ENCODE results near the gene IFNAR1.
A peak's percentile ranks its signal among the peaks of the same experiment; 100 is the strongest.
"Not testable (repeated sequence)": the region's sequence is repeated elsewhere in the genome, so short reads cannot be mapped to it uniquely, and the experiment has no call there.

Gene IFNAR1

DNA sequence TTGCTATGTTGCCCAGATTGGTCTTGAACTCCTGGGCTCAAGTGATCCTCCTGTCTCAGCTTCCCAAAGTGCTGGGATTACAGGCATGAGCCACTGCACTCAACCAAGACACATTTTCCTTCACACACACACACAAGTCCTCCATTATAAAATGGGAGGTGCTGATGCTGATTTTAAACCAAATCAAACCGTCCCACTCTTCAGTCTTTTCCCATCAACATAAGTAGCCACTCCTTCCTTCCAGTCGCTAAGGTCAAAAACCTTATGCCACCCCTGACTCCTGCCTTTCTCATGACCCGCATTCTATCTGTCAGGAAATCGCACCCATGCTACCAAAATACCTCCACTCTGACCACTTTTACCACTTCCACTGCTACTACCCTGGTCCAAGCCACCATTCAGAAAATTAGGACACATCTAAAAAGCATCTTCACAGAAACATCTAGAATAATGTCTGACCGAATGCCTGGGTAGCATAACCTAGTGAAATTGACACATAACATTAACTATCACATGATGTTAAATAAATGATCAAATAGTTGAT lies 50.4 kb downstream of the IFNAR1 start:
- TF ChIP-seq JUND (IDR thresholded peaks at IDR 0.05; ENCODE audit: low read depth) = no peak
- in situ Hi-C loops (cut with HindIII; ENCODE audit: low pct_unique_long_range_greater_than_20kb, low sequenced_read_pairs) = no loop called here
- DNase-seq (ENCODE audit: low read depth in 1 of 2, low spot score in 1 of 2) = no peak

DNA sequence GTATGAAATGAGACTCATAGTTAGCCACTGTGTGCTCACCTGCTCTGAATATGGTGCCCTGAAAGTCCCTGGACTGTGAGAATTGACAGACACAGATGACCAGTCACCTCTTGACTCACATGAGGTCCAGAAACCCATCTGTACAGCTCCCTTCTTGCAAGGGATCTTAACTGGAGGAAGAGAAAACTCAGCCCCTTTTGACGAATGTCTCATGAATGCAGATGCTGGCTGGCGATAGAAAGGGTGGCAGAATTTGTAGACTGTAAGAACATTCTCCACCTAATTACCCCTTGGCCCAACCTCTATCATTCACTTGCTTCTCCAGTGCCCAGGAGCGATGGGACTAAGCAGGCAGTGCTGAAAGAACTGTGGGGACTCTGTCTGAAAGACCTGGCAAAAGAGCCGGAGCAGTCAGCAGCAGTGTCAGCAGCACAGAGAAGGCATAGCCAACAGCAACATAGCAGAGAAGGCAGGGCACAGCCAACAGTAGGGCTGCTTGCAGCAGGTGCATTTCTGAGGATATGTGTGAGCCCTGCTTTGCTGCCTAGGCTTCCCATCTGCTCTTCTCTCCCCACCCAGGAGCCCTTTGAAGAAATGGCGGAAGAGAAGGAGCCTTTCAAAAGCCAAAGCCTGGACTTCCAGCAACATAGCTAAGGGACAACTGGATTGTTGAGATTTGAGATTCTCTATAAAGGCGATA lies 52.6 kb downstream of the IFNAR1 start:
- DNase-seq (ENCODE audit: low read depth in 1 of 2, low spot score in 1 of 2) = no peak
- in situ Hi-C loops (cut with HindIII; ENCODE audit: low pct_unique_long_range_greater_than_20kb, low sequenced_read_pairs) = no loop called here
- TF ChIP-seq JUND (IDR thresholded peaks at IDR 0.05; ENCODE audit: low read depth) = no peak

DNA sequence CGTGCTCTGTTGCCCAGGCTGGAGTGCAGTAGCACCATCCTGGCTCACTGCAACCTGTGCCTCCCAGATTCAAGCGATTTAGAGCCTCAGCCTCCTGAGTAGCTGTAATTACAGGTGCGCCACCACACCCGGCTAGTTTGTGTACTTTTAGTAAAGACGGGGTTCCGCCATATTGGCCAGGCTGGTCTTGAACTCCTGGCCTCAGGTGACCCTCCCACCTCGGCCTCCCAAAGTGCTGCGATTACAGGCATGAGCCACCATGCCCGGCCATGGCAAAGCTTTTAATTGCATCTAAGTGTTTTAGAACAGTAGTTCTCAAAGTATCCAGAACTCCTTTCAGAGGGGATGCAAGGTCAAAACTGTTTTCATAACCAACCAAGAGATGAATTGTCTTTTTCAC lies 53.3 kb downstream of the IFNAR1 start:
- in situ Hi-C loops (cut with HindIII; ENCODE audit: low pct_unique_long_range_greater_than_20kb, low sequenced_read_pairs) = no loop called here
- no peak for TF ChIP-seq JUND (IDR thresholded peaks at IDR 0.05; ENCODE audit: low read depth)
- DNase-seq (ENCODE audit: low read depth in 1 of 2, low spot score in 1 of 2) = no peak

DNA sequence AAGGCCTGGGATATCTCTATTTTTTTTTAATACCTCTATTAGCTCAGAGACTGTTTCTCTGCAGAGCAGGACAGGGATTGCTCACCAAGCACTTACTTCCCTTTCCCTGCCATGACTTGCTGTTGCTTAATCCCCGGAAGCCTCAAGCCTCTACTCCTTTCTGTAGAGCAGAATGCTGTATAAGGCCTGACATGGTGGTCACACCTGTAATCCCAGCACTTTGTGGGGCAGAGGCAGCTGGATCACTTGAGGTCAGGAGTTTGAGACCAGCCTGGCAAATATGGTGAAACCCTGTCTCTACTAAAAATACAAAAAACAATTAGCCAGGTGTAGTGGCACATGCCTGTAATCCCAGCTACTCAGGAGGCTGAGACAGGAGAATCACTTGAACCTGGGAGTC lies 55.2 kb downstream of the IFNAR1 start:
- in situ Hi-C loops (cut with HindIII; ENCODE audit: low pct_unique_long_range_greater_than_20kb, low sequenced_read_pairs); DNase-seq (ENCODE audit: low read depth in 1 of 2, low spot score in 1 of 2): not testable (repeated sequence)

DNA sequence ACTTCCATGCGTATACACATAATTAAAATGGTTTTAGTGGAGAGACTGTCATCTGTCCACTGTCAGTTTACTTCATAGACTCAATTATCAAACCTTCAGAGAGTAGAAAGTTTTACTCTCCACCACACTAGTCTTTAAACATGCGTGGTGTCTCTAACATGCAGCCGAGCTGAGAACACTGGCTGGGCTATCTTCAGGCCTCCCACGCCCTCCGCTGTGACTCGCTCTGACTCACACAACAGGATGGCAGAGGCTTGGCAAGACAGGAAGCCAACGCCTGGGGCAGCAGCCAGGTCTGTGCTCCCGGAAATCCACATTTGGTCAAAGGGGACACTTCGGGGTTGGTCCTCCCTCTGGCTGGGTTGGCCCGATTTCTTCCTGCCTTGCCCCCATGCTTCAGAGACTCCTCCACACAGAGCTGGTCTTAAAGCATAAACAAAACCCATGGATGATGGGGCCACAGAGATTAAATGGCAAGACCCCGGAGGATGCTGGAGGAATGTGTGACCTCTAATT lies 55.8 kb downstream of the IFNAR1 start:
- TF ChIP-seq JUND (IDR thresholded peaks at IDR 0.05; ENCODE audit: low read depth) = no peak
- in situ Hi-C loops (cut with HindIII; ENCODE audit: low pct_unique_long_range_greater_than_20kb, low sequenced_read_pairs) = no loop called here
- DNase-seq (ENCODE audit: low read depth in 1 of 2, low spot score in 1 of 2) = peak; percentile 37 to 92

DNA sequence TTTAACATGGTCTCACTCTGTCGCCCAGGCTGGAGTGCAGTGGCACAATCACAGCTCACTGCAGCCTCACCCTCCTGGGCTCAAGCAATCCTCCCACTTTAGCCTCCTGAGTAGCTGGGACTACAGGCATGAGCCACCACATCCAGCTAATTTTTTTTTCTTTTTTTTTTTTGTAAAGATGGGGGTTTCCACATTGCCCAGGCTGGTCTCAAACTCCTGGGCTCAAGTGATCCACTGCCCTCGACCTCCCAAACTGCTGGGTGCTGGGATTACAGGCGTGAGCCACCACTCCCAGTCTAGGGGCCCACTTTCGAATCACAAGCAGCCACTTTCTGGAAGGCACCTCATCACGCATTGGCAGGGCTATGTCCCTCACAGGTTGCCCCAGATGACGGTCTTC lies 56.6 kb downstream of the IFNAR1 start:
- in situ Hi-C loops (cut with HindIII; ENCODE audit: low pct_unique_long_range_greater_than_20kb, low sequenced_read_pairs) = not testable (repeated sequence)

DNA sequence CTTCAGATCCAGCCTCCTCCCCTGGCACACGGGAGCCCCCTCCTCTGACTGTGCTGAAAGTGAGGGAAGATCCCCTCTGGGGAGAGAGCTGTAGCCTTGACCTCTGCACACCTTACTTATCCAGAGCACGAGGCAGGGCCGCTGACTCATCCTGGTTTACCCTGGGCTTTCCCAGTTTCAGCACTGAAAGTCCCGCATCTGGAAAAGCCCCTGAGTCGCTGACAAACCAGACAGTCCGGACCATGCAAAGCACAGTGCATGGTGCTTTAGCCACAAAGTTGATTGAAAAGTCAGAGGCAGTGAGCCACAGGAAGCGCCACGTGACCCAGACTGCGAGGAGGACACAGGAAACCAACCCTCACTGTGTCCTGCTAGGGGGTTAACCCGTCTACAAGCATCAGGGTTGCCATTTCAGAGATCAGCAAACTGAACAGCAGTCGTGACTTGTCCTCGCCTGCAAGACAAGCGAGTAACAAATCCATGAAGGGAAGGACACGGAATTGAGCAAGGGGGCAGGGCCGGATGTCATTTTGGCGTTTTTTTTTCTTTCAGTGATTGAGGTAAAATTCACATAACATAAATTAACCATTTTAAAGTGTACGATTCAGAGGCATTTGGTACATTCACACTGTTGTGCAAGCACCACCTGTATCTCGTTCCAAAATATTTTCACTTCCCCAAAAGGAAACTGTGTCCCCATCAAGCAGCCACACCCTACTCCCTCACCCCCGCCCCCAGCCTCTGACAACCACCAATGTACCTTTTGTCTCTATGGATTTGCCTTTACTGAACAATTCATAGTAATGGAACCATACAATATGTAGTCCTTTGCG lies 58.5 kb downstream of the IFNAR1 start:
- DNase-seq (ENCODE audit: low read depth in 1 of 2, low spot score in 1 of 2) = no peak
- in situ Hi-C loops (cut with HindIII; ENCODE audit: low pct_unique_long_range_greater_than_20kb, low sequenced_read_pairs) = no loop called here
- no peak for TF ChIP-seq JUND (IDR thresholded peaks at IDR 0.05; ENCODE audit: low read depth)

More for the DNA sequence above, 56.6 kb downstream of the IFNAR1 start:
- DNase-seq (ENCODE audit: low read depth in 1 of 2, low spot score in 1 of 2) = not testable (repeated sequence)

DNA sequence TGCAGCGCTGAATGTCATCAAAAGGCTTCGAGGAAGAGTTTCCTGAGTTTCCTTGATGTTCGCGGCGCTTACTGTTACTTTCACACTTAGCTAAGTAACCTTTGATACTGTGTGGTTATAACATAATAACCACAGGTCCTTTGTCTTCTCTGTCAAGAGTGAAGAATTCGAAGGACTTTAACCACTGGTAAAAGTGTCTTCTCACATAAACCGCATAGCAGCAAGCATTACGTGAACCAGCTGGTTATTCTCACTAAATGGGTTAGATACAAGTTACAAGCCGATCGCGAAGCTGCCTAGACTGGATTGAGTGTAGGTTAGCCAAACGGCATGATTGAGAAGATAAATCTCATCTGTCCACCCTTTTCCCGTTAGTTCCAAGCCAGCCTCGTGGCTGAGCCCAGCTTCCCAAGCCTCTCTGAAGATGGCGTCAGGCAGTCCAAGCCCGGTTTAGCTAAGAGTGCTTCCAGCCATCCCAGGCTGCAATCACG lies 60.1 kb downstream of the IFNAR1 start:
- DNase-seq (ENCODE audit: low read depth in 1 of 2, low spot score in 1 of 2) = no peak
- in situ Hi-C loops (cut with HindIII; ENCODE audit: low pct_unique_long_range_greater_than_20kb, low sequenced_read_pairs) = no loop called here
- TF ChIP-seq JUND (IDR thresholded peaks at IDR 0.05; ENCODE audit: low read depth) = no peak

DNA sequence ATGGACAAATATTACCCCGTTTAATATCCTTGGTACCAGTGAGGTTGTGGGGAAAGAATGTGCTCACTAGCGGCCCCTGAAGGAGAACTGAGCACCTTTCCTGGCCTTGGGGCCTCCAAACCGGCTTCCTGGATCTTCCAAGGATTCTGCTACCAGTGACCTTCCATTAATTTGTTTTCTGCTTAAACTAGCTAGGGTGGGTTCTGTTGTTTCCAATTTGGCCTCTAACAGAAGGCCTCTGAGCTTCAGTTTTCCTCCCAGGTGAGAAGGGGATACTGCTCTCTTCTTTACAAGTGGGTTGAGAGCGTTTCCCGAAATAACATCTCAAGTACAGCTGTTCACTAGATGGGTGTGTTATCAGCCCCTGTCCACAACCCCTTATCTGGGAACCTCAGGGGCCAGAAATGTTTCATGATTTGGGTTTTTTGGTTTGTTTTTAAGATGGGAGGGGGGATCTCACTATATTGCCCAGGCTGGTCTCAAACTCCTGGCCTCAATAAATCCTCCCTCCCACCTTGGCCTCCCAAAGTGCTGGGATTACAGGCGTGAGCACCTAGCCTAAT lies 61.5 kb downstream of the IFNAR1 start:
- in situ Hi-C loops (cut with HindIII; ENCODE audit: low pct_unique_long_range_greater_than_20kb, low sequenced_read_pairs) = no loop called here
- no peak for DNase-seq (ENCODE audit: low read depth in 1 of 2, low spot score in 1 of 2)
- TF ChIP-seq JUND (IDR thresholded peaks at IDR 0.05; ENCODE audit: low read depth) = no peak

DNA sequence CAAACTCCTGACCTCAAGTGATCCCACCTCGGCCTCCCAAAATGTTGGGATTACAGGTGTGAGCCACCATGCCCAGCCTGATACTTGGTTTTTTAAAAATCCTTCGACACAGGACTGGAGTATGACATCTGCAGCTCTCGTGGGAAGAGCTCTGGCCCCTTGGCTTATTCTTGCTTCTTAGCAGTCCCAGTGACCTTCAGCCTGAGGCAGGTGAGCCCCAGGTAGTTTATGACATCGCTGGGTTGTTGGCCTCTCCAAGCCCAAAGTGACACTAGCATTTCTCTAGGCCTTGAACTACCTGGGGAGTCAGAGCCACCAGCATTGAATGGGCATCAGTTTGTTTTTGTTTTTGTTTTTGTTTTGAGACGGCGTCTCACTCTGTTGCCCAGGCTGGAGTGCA lies 62.5 kb downstream of the IFNAR1 start:
- TF ChIP-seq JUND (IDR thresholded peaks at IDR 0.05; ENCODE audit: low read depth) = no peak
- no peak for DNase-seq (ENCODE audit: low read depth in 1 of 2, low spot score in 1 of 2)
- in situ Hi-C loops (cut with HindIII; ENCODE audit: low pct_unique_long_range_greater_than_20kb, low sequenced_read_pairs) = no loop called here

DNA sequence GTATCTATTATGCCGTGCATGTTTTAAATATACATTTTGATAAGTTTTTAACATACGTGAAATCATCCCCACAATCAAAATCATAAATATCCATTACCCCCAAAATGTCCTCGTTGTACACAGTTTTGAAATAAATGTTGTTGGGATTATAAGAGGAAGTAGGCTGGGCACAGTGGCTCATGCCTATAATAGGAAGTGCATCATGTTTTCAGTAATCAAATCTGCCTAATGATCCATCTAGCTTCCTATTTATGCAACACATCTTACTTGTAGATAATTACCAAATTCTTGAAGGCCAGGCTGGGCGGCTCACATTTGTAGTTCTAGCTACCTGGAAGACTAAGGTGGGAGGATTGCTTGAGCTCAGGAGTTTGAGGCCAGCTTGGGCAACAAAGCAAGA lies 63.4 kb downstream of the IFNAR1 start:
- in situ Hi-C loops (cut with HindIII; ENCODE audit: low pct_unique_long_range_greater_than_20kb, low sequenced_read_pairs) = no loop called here
- no peak for DNase-seq (ENCODE audit: low read depth in 1 of 2, low spot score in 1 of 2)
- no peak for TF ChIP-seq JUND (IDR thresholded peaks at IDR 0.05; ENCODE audit: low read depth)

DNA sequence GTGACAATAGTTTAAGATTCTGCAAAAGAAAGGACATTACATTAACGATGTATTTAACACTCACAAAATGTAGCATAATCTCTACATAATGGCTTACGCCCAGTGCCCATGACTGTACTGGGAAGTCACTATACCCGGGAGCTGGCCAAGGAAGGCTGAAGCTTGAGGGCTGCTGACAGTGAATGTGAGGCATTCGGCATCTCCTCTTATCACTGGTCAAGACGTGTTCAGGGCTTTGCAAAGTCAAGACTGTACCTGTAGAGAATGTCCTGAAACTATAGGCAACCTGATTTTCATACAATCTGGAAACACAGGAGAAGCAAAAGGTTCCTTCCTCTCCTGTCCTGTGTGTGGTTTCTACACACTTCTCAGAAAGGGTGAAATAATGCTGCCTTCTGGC lies 65.7 kb downstream of the IFNAR1 start:
- in situ Hi-C loops (cut with HindIII; ENCODE audit: low pct_unique_long_range_greater_than_20kb, low sequenced_read_pairs) = no loop called here
- no peak for DNase-seq (ENCODE audit: low read depth in 1 of 2, low spot score in 1 of 2)
- no peak for TF ChIP-seq JUND (IDR thresholded peaks at IDR 0.05; ENCODE audit: low read depth)

DNA sequence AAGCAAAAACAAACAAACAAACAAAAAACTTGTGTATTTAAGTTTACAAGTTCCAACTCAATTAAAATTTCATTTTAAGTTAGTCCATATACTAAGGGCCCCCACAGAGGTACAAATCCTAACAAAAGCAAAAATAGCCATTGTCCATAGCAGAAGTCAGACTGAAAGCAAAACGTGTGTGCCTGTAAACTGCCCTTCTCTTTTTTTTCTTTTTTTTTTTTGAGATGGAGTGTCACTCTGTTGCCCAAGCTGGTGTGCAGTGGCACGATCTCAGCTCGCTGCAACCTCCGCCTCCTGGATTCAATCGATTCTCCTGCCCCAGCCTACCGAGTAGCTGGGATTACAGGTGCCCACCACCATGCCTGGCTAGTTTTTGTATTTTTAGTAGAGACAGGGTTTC lies 66.9 kb downstream of the IFNAR1 start:
- TF ChIP-seq JUND (IDR thresholded peaks at IDR 0.05; ENCODE audit: low read depth) = no peak
- in situ Hi-C loops (cut with HindIII; ENCODE audit: low pct_unique_long_range_greater_than_20kb, low sequenced_read_pairs) = no loop called here
- DNase-seq (ENCODE audit: low read depth in 1 of 2, low spot score in 1 of 2) = no peak
